Glutamatergic neuron (in vitro differentiated cells): ENCODE measurements around the gene ZNF20. TPM values are rescaled to one million over a fixed set of nuclear protein-coding genes. Genes with fewer than 3 reads are reported as not detected.

Experiments
- DNase-seq: peaks from one replicate; pipeline ENCODE4 v3.0.0; 2022
- H3K27ac Mint-ChIP-seq: one replicate; pipeline ENCODE4 v1.8.0; 2020; ENCODE audit warnings: mild to moderate bottlenecking, mixed read lengths, inconsistent platforms; ENCODE audit not compliant: unreplicated experiment
- H3K27me3 Mint-ChIP-seq: one replicate; pipeline ENCODE4 v1.8.0; 2020; ENCODE audit warnings: mild to moderate bottlenecking, moderate library complexity, mixed read lengths, inconsistent platforms; ENCODE audit not compliant: unreplicated experiment
- H3K36me3 Mint-ChIP-seq: one replicate; pipeline ENCODE4 v1.8.0; 2020; ENCODE audit warnings: mild to moderate bottlenecking, mixed read lengths, inconsistent platforms; ENCODE audit not compliant: unreplicated experiment
- H3K4me1 Mint-ChIP-seq: one replicate; pipeline ENCODE4 v1.8.0; 2020; ENCODE audit warnings: mild to moderate bottlenecking, low read depth, mixed read lengths, inconsistent platforms; ENCODE audit not compliant: unreplicated experiment
- H3K4me3 Mint-ChIP-seq: one replicate; pipeline ENCODE4 v1.8.0; 2020; ENCODE audit warnings: mild to moderate bottlenecking, mixed read lengths, inconsistent platforms; ENCODE audit not compliant: unreplicated experiment
- H3K9me3 Mint-ChIP-seq: one replicate; pipeline ENCODE4 v1.8.0; 2020; ENCODE audit warnings: mild to moderate bottlenecking, moderate library complexity, mixed read lengths, inconsistent platforms; ENCODE audit not compliant: unreplicated experiment
- total RNA-seq: library from RNA; stranded (reverse); fragmentation: NEBNext Ultra II Directional; extraction: Animal tissue kit (Norgen Biotek cat#: 25700); gene quantifications from one replicate; pipeline ENCODE4 v1.2.1, GENCODE V29; 2021; ENCODE audit not compliant: unreplicated experiment
- TF ChIP-seq, protein P1 (sequence below): fragments of 200-600 bp; sonication (generic); IDR thresholded peaks from one replicate; pipeline ENCODE4 v1.5.0; 2021; ENCODE audit not compliant: partially characterized antibody, unreplicated experiment

The ZNF20 gene
- total RNA-seq, 1 donor from 2014 or later: 8.1 TPM

DNA sequence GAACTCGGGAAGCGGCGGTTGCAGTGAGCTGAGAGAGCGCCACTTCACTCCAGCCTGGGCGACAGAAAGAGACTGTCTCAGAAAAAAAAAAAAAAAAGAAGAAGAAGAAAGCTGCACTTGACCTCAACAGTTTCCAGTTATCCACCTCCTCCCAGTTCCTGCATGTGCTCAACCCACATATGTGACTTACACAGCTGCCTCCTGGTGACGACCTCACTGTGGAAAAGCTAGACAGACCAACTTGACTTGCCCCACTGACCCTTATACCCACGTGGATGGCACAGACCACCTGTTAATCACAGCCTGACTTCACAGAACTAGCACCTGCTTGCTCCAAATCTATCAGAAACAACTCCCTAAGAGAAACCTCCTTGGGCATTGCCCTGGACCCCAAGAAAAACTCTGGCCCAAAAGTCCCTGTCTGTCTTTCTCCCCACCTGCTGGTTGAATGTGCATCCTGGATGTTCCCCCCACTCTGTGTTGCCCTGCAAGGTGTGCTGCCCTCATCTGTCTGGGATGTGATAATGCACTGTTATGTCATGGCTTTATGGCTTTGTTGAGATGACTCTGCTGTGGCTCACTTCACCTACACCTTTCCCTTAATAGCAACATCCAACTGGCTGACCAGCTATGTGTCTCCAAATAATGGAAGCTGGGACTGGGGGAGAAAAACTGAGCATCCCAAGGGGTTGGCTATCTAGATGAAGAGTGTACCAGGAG, 2.8 kb downstream of the ZNF20 start:
- H3K36me3 Mint-ChIP-seq: peaks cover 36% of the 10 kb centered on the region
- TF ChIP-seq, protein P1, sequence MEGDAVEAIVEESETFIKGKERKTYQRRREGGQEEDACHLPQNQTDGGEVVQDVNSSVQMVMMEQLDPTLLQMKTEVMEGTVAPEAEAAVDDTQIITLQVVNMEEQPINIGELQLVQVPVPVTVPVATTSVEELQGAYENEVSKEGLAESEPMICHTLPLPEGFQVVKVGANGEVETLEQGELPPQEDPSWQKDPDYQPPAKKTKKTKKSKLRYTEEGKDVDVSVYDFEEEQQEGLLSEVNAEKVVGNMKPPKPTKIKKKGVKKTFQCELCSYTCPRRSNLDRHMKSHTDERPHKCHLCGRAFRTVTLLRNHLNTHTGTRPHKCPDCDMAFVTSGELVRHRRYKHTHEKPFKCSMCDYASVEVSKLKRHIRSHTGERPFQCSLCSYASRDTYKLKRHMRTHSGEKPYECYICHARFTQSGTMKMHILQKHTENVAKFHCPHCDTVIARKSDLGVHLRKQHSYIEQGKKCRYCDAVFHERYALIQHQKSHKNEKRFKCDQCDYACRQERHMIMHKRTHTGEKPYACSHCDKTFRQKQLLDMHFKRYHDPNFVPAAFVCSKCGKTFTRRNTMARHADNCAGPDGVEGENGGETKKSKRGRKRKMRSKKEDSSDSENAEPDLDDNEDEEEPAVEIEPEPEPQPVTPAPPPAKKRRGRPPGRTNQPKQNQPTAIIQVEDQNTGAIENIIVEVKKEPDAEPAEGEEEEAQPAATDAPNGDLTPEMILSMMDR: no peak
- H3K27me3 Mint-ChIP-seq: peaks cover 3% of the 10 kb centered on the region
- peak overlapping the region; percentile 48 for H3K4me3 Mint-ChIP-seq
- H3K9me3 Mint-ChIP-seq: peaks cover 16% of the 10 kb centered on the region
- peak overlapping the region; percentile 28 for H3K27ac Mint-ChIP-seq
- H3K4me1 Mint-ChIP-seq: peaks cover 21% of the 10 kb centered on the region
- DNase-seq: no peak

DNA sequence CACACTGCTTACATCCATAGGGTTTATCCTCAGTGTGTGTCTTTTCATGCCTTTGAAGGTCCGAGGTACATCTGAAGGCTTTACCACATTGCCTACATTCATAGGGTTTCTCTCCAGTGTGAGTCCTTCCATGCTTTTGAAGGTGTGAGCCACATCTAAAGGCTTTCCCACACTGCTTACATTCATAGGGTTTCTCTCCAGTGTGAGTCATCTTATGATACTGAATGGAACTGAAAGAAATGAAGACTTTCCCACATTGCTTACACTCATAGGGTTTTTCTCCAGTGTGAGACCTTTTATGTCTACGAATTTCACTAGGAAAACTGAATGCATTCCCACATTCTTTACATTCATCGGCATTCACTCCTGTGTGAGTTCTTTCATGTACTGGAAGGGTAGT, 7.1 kb downstream of the ZNF20 start:
- Mint-ChIP-seq H3K4me3 (no peak overlapping the region), H3K36me3 (peaks cover 58% of the 10 kb centered on the region), H3K9me3 (peaks cover 7% of the 10 kb centered on the region), H3K27ac (no peak overlapping the region), H3K27me3 (peaks cover 3% of the 10 kb centered on the region), H3K4me1 (peaks cover 3% of the 10 kb centered on the region)
- TF ChIP-seq, protein P1: no peak
- no peak for DNase-seq

DNA sequence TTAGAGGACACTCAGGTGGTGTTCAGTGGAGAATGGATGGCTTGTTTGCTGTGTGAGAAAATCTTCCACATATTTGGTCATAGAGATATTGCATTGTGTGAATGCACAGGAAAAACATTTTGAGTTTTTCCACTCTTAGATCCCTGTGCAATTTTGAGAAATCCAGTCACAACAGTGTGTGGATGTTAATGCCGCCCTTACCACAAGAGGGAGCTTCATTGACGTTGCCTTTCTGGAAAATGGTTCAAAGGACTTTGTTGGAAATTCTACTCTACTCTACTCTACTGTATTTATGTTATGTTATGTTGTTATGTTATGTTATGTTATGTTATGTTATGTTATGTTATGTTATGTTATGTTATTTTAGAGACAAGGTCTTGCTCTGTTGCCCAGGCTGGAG, 13.4 kb downstream of the ZNF20 start:
- peaks cover 18% of the 10 kb centered on the region for H3K36me3 Mint-ChIP-seq
- no peak overlapping the region for H3K4me3 Mint-ChIP-seq
- TF ChIP-seq, protein P1: peak; percentile 48
- DNase-seq: peak; percentile 22
- H3K4me1 Mint-ChIP-seq: no peaks in the 10 kb centered on the region
- H3K27ac Mint-ChIP-seq: no peak overlapping the region
- H3K27me3 Mint-ChIP-seq: no peaks in the 10 kb centered on the region
- H3K9me3 Mint-ChIP-seq: peaks cover 2% of the 10 kb centered on the region

DNA sequence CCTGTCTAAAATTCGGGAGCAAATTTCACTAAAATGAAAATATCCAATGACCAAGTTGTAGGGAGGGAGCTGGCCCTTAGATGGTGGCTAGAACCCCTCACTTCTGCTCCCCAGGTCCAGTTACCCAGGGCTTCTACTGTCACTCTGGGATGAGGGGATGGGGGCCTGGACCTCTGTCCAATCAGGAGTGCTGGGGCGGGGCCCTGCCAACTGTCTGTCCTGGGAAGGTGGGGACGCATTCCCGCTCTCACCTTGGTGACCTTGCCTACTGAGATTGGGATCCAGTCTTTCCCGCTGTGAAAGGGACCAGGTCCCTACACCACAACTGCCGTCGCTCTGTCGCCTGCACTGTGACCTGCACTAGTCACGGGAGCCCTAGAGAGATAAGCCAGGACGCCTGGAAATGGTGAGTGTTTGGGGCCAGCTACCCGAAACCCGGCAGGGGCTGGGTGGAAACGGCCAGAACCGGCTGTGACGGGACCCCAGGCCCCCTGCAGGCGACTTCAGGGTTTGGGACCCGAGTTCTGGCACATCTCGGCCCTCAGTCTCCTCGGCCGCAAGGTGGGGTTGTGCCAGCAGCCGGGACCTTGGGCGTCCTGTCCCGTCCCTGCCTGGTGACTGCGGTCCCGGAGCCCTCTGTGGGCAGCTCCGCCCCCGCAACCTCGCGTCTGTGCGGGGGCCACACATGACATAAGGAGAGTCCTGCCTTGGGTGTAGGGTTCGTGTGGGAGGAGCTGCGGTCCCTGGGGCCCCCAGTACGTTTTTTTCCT, 22.8 kb downstream of the ZNF20 start:
- no peaks in the 10 kb centered on the region for H3K9me3 Mint-ChIP-seq
- no peak overlapping the region for H3K27ac Mint-ChIP-seq
- no peaks in the 10 kb centered on the region for H3K27me3 Mint-ChIP-seq
- TF ChIP-seq, protein P1: no peak
- no peak overlapping the region for H3K4me3 Mint-ChIP-seq
- H3K36me3 Mint-ChIP-seq: peaks cover 17% of the 10 kb centered on the region
- no peaks in the 10 kb centered on the region for H3K4me1 Mint-ChIP-seq
- DNase-seq: no peak

DNA sequence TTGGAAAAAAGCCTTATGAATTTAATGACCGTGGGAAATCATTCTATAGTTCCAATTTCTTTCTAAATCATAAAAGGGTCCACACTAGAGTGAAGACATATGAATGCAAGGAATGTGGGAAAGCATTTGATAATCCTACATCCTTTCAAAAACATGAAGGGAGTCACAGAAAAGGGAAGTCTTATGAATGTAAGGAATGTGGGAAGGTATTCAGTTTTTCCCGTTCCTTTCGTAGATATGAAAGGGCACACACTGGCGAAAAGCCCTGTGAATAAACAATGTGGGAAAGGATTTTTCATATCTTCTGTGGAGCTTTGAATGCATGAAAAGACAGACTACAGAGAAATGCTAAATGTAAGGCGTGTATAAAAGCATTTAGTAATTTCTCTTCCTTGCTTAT, 27.0 kb downstream of the ZNF20 start:
- Mint-ChIP-seq H3K36me3 (peaks cover 26% of the 10 kb centered on the region), H3K27me3 (no peaks in the 10 kb centered on the region), H3K9me3 (no peaks in the 10 kb centered on the region), H3K27ac (no peak overlapping the region), H3K4me3 (no peak overlapping the region), H3K4me1 (no peaks in the 10 kb centered on the region)
- no peak for DNase-seq
- TF ChIP-seq, protein P1: no peak
